ENCODE data around the gene TPM1. TPM values are rescaled to one million over a fixed set of nuclear protein-coding genes. Genes with fewer than 3 reads are reported as not detected.

TPM1 gene
- total RNA-seq, 1 experiment from 2014 or later = 748 TPM

GRCh38 chr15:63000706-63001105, 41.8 kb upstream of the TPM1 start:
- Histone ChIP-seq H3K4me2 (ENCODE audit: insufficient read depth, insufficient read length, low read length) (no peak overlapping the region), H3K23me2 (ENCODE audit: insufficient read length, low read depth, low read length, poor library complexity, severe bottlenecking) (no peaks in the 10 kb centered on the region), H3K56ac (ENCODE audit: insufficient read length, low read depth, low read length) (no peak overlapping the region), H2BK20ac (ENCODE audit: low read depth, low read length, poor library complexity, severe bottlenecking) (no peak overlapping the region), H3K9ac (ENCODE audit: extremely low read depth, insufficient read length, low read length) (no peak overlapping the region), H4K20me1 (ENCODE audit: control insufficient read depth, insufficient read depth, insufficient read length) (no peaks in the 10 kb centered on the region), H3K4ac (ENCODE audit: low read depth, low read length) (no peak overlapping the region), H2BK12ac (ENCODE audit: insufficient read length, low read depth, low read length) (no peak overlapping the region), H3K79me2 (ENCODE audit: insufficient read depth, low read length) (no peaks in the 10 kb centered on the region), H3K18ac (ENCODE audit: insufficient read length, low read depth, low read length) (no peak overlapping the region), H4K8ac (replicated peaks; ENCODE audit: insufficient read length, low read depth, low read length) (no peak overlapping the region), H2BK5ac (ENCODE audit: insufficient read length, low read length) (no peak overlapping the region), H3T11ph (ENCODE audit: low read length) (no peak overlapping the region), H2AK5ac (ENCODE audit: insufficient read length, low read length) (no peak overlapping the region), H2BK15ac (ENCODE audit: low read depth, low read length) (no peak overlapping the region), H3K9me3 (ENCODE audit: control insufficient read depth, low read depth, low read length) (no peaks in the 10 kb centered on the region), H3K27ac (ENCODE audit: insufficient read length, low read depth, low read length) (no peak overlapping the region), H3K14ac (ENCODE audit: insufficient read depth, low read length) (no peak overlapping the region), H3K79me1 (ENCODE audit: insufficient read depth, low read depth, low read length, poor library complexity, severe bottlenecking) (no peaks in the 10 kb centered on the region), H2AFZ (ENCODE audit: low read length) (no peak overlapping the region), H4K5ac (ENCODE audit: insufficient read length, low read depth, low read length) (no peak overlapping the region), H2BK120ac (ENCODE audit: low read depth, low read length, poor library complexity, severe bottlenecking) (no peak overlapping the region), H3K27me3 (ENCODE audit: insufficient read depth, low read length) (no peaks in the 10 kb centered on the region), H3K23ac (ENCODE audit: insufficient read length, low read depth, low read length) (no peak overlapping the region), H3K4me1 (ENCODE audit: insufficient read depth, low read length) (peaks cover 3% of the 10 kb centered on the region; the same call in 1 of the 2 replicates), H4K91ac (ENCODE audit: insufficient read length, low read depth, low read length) (no peak overlapping the region)
- no peak for TF ChIP-seq CTCF (conservative IDR thresholded peaks at IDR 0.05)
- H3K4me3 Mint-ChIP-seq = no peak overlapping the region
- H3K27ac Mint-ChIP-seq = no peak overlapping the region
- no peaks in the 10 kb centered on the region for H3K9me3 Mint-ChIP-seq
- peaks cover 25 to 35% of the 10 kb centered on the region in 2 experiments for H3K4me1 Mint-ChIP-seq
- DNase-seq = no peak
- no peaks in the 10 kb centered on the region for H3K36me3 Mint-ChIP-seq (ENCODE audit: insufficient read depth in 1 of 3, low read depth in 3 of 3)
- no CpG with 5 or more reads among the region's 3 CpGs for WGBS (ENCODE audit: extremely low coverage, insufficient read length, low lambda C conversion rate)
- no peaks in the 10 kb centered on the region; the same call in 1 of the 2 replicates for H3K27me3 Mint-ChIP-seq (ENCODE audit: low read depth)

All from H9 (cell line).